Activated naive CD4-positive, alpha-beta T cell treated with anti-CD3 and anti-CD28 coated beads, Interleukin-2, amount 10 ng/mL, durations not matched to agents 5 hours and 36 hours (primary cell): Measurements from ENCODE around the gene ERP44. TPM values are rescaled to one million over a fixed set of nuclear protein-coding genes. Genes with fewer than 3 reads are reported as not detected.

Source experiments
- total RNA-seq, 2 experiments: library from RNA; stranded (reverse); gene quantifications; one replicate each; pipeline ENCODE4 v1.2.3, GENCODE V29; 2021

ERP44 gene
- 10 to 100 TPM; 16.0 to 16.3 TPM for total RNA-seq

GRCh38 chr9:100098887-100099721 lies at the start of gene ERP44, which contains the start of gene INVS:
ERP44 (minus strand) TSS chr9:100099000; CDS start chr9:100098840, 160 bp downstream.
INVS (plus strand) TSS chr9:100099243; CDS start chr9:100104522, 5,279 bp downstream.

Other genes starting within 250 kb of the ERP44 start
- gene STX17, start 192.3 kb downstream of the ERP44 start, total RNA-seq: 10 to 100 TPM; 35.5 to 40.0 TPM
- gene INVS, start 243 bp upstream of the ERP44 start, total RNA-seq: 10 to 100 TPM; 14.8 to 15.0 TPM